Endothelial cell of umbilical vein (primary cell): Measurements from ENCODE around the gene DAB2IP.

Experiments used
- CTCF ChIP-seq, 2 donors: IDR thresholded peaks; 1 replicate in 1 of 2; 2 replicates in 1 of 2; pipeline ENCODE4 v1.5.1; 2011; ENCODE audit warnings: low read length in 2 of 2, mild to moderate bottlenecking in 2 of 2, moderate library complexity in 2 of 2, control low read depth in 1 of 2, inconsistent platforms in 1 of 2, low read depth in 1 of 2; ENCODE audit not compliant: insufficient read depth in 1 of 2; ENCODE audit errors: extremely low read depth in 1 of 2
- GATA2 ChIP-seq: IDR thresholded peaks from 2 replicates; pipeline ENCODE4 v1.7.0; 2011; ENCODE audit warnings: low read depth, mild to moderate bottlenecking, moderate library complexity, mixed read lengths, low read length; ENCODE audit not compliant: insufficient read length, insufficient read depth
- POLR2A ChIP-seq: IDR thresholded peaks from 2 replicates; pipeline ENCODE4 v1.6.1; 2012; ENCODE audit warnings: low read depth, mild to moderate bottlenecking, control low read depth, low read length

- TF ChIP-seq CTCF (IDR thresholded peaks at IDR 0.05; ENCODE audit: extremely low read depth in 1 of 2, insufficient read depth in 1 of 2, low read depth in 1 of 2, low read length in 2 of 2): no peak
- TF ChIP-seq GATA2: no peak
- no peak for TF ChIP-seq POLR2A
These were observed 58.4 kb downstream of the DAB2IP start for GRCh38 chr9:121709798-121710197.
